Astrocyte (in vitro differentiated cells and primary cell): ENCODE measurements around the gene CHRM2. TPM values are rescaled to one million over a fixed set of nuclear protein-coding genes. Genes with fewer than 3 reads are reported as not detected.

Experiments
- DNase-seq: peaks from one replicate; pipeline ENCODE4 v3.0.0-alpha.2; 2010; ENCODE audit warnings: low read depth
- FAIRE-seq: peaks from 2 replicates; lab custom pipeline; 2011; peaks lifted over from hg19 to GRCh38; lab: Jason Lieb, UNC
- H2AFZ ChIP-seq: 2 replicates; pipeline ENCODE4 v1.6.0; 2012; ENCODE audit warnings: low read depth, low read length, inconsistent platforms
- H3K27ac ChIP-seq: 2 replicates; pipeline ENCODE4 v1.5.1; 2011; ENCODE audit warnings: low read depth, low read length, inconsistent platforms
- H3K27me3 ChIP-seq: 2 replicates; pipeline ENCODE4 v1.6.0; 2011; ENCODE audit warnings: low read length, inconsistent platforms; ENCODE audit not compliant: insufficient read depth
- H3K36me3 ChIP-seq: 2 replicates; pipeline ENCODE4 v1.5.1; 2011; ENCODE audit warnings: low read length, inconsistent platforms; ENCODE audit not compliant: insufficient read depth
- H3K4me1 ChIP-seq: 2 replicates; pipeline ENCODE4 v1.5.1; 2011; ENCODE audit warnings: low read length, inconsistent platforms; ENCODE audit not compliant: insufficient read depth
- H3K4me2 ChIP-seq: 2 replicates; pipeline ENCODE4 v1.6.0; 2012; ENCODE audit warnings: low read length, inconsistent platforms
- H3K4me3 ChIP-seq: 2 replicates; pipeline ENCODE4 v1.5.1; 2011; ENCODE audit warnings: low read depth, mild to moderate bottlenecking, low read length, inconsistent platforms; ENCODE audit not compliant: insufficient read depth
- H3K79me2 ChIP-seq: 2 replicates; pipeline ENCODE4 v1.6.0; 2012; ENCODE audit warnings: mild to moderate bottlenecking, low read length, inconsistent platforms; ENCODE audit not compliant: insufficient read depth
- H3K9ac ChIP-seq: 2 replicates; pipeline ENCODE4 v1.6.0; 2012; ENCODE audit warnings: mild to moderate bottlenecking, low read length, inconsistent platforms
- H3K9me3 ChIP-seq: 2 replicates; pipeline ENCODE4 v1.5.1; 2012; ENCODE audit warnings: low read depth, mild to moderate bottlenecking, low read length, inconsistent platforms; ENCODE audit not compliant: insufficient read depth
- H4K20me1 ChIP-seq: 2 replicates; pipeline ENCODE4 v1.6.0; 2012; ENCODE audit warnings: low read length, inconsistent platforms; ENCODE audit not compliant: insufficient read depth
- H3K27ac Mint-ChIP-seq: one replicate; pipeline ENCODE4 v1.8.0; 2021; ENCODE audit warnings: mild to moderate bottlenecking, mixed read lengths; ENCODE audit not compliant: unreplicated experiment
- H3K27me3 Mint-ChIP-seq: one replicate; pipeline ENCODE4 v1.8.0; 2021; ENCODE audit warnings: low read depth, mixed read lengths; ENCODE audit not compliant: unreplicated experiment
- H3K36me3 Mint-ChIP-seq: one replicate; pipeline ENCODE4 v1.8.0; 2021; ENCODE audit warnings: low read depth, mixed read lengths; ENCODE audit not compliant: unreplicated experiment
- H3K4me1 Mint-ChIP-seq: one replicate; pipeline ENCODE4 v1.8.0; 2021; ENCODE audit warnings: low read depth, mixed read lengths; ENCODE audit not compliant: unreplicated experiment
- H3K4me3 Mint-ChIP-seq: one replicate; pipeline ENCODE4 v1.8.0; 2021; ENCODE audit warnings: mild to moderate bottlenecking, moderate library complexity, mixed read lengths; ENCODE audit not compliant: unreplicated experiment
- H3K9me3 Mint-ChIP-seq: one replicate; pipeline ENCODE4 v1.8.0; 2021; ENCODE audit warnings: mild to moderate bottlenecking, mixed read lengths; ENCODE audit not compliant: unreplicated experiment
- EZH2 ChIP-seq: IDR thresholded peaks from 2 replicates; pipeline ENCODE4 v1.6.1; 2012; ENCODE audit warnings: mild to moderate bottlenecking, low read length, inconsistent platforms; ENCODE audit not compliant: insufficient read depth
- total RNA-seq: library from RNA; stranded (reverse); gene quantifications from 2 replicates; pipeline ENCODE4 v1.2.1, GENCODE V29; 2021
- TF ChIP-seq, protein P1 (sequence below): IDR thresholded peaks from 2 replicates; pipeline ENCODE4 v1.5.1; 2011; ENCODE audit warnings: low read depth, mild to moderate bottlenecking, inconsistent platforms, low read length, moderate library complexity; ENCODE audit not compliant: insufficient read depth

The CHRM2 gene
- total RNA-seq, 1 donor from 2014 or later: not detected

DNA sequence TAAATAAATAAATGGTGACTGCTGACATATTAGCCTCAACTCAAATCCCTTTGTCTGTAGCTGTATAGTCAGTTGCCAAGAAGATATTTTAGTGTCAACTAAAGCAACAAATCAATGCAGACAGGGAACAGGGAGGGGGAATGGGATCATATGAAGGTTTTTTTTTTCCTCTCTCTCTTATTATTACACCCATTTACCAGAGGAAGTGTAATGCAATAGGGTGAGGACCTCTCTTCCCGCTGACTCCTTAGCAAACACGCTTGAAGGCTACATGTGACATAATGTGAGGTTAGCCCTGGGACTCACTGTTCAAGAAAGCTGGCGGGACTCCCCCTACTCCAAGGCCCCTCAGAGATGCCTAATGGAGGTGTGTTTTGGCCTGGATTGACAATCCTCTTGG lies 88.2 kb downstream of the CHRM2 start:
- H4K20me1 ChIP-seq: no peaks in the 10 kb centered on the region
- H3K4me2 ChIP-seq: peak overlapping the region; percentile 50
- no peak overlapping the region for H3K4me3 Mint-ChIP-seq
- H3K79me2 ChIP-seq: no peaks in the 10 kb centered on the region
- no peaks in the 10 kb centered on the region for H3K27me3 ChIP-seq
- peaks cover 23% of the 10 kb centered on the region for H3K4me1 Mint-ChIP-seq
- peak overlapping the region; percentile 83 for H3K27ac ChIP-seq
- peak overlapping the region; percentile 53 for H3K27ac Mint-ChIP-seq
- TF ChIP-seq EZH2: no peak
- TF ChIP-seq, protein P1, sequence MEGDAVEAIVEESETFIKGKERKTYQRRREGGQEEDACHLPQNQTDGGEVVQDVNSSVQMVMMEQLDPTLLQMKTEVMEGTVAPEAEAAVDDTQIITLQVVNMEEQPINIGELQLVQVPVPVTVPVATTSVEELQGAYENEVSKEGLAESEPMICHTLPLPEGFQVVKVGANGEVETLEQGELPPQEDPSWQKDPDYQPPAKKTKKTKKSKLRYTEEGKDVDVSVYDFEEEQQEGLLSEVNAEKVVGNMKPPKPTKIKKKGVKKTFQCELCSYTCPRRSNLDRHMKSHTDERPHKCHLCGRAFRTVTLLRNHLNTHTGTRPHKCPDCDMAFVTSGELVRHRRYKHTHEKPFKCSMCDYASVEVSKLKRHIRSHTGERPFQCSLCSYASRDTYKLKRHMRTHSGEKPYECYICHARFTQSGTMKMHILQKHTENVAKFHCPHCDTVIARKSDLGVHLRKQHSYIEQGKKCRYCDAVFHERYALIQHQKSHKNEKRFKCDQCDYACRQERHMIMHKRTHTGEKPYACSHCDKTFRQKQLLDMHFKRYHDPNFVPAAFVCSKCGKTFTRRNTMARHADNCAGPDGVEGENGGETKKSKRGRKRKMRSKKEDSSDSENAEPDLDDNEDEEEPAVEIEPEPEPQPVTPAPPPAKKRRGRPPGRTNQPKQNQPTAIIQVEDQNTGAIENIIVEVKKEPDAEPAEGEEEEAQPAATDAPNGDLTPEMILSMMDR: no peak
- no peaks in the 10 kb centered on the region for H3K36me3 ChIP-seq
- H3K9me3 Mint-ChIP-seq: no peaks in the 10 kb centered on the region
- peak overlapping the region; percentile 27 for H2AFZ ChIP-seq
- H3K9me3 ChIP-seq: no peaks in the 10 kb centered on the region
- H3K4me1 ChIP-seq: peaks cover 27% of the 10 kb centered on the region
- H3K9ac ChIP-seq: peak overlapping the region; percentile 56
- no peaks in the 10 kb centered on the region for H3K27me3 Mint-ChIP-seq
- peak; percentile 55 for DNase-seq
- no peak for FAIRE-seq
- peaks cover 3% of the 10 kb centered on the region for H3K36me3 Mint-ChIP-seq
- H3K4me3 ChIP-seq: no peak overlapping the region

DNA sequence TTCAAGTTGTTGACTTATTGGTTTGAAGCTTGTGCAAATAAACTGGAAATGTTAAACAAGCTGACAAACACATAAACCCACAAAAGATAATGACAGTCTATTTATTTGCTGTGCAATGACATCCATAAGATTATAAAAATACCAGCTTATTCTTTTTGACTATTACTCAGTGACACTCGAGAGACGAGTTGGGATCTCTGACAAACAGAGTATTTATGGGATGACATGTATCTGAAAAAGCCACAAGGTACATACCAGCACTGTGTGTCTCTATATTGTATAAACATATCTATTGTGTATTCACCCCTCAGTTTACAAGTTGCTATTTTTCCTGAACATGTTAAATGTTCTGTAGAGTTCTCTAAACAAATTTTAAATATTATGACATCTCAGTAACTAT lies 88.9 kb downstream of the CHRM2 start:
- FAIRE-seq (no peak), DNase-seq (peak; percentile 27)
- H3K4me3 ChIP-seq: no peak overlapping the region
- H3K36me3 ChIP-seq: no peaks in the 10 kb centered on the region
- Mint-ChIP-seq H3K9me3 (no peaks in the 10 kb centered on the region), H3K27me3 (no peaks in the 10 kb centered on the region), H3K4me1 (peaks cover 23% of the 10 kb centered on the region), H3K36me3 (peaks cover 3% of the 10 kb centered on the region), H3K27ac (no peak overlapping the region), H3K4me3 (no peak overlapping the region)
- H3K27me3 ChIP-seq: no peaks in the 10 kb centered on the region
- peak overlapping the region; percentile 50 for H3K4me2 ChIP-seq
- peaks cover 27% of the 10 kb centered on the region for H3K4me1 ChIP-seq
- no peak overlapping the region for H2AFZ ChIP-seq
- H4K20me1 ChIP-seq: no peaks in the 10 kb centered on the region
- peak overlapping the region; percentile 83 for H3K27ac ChIP-seq
- H3K79me2 ChIP-seq: no peaks in the 10 kb centered on the region
- H3K9me3 ChIP-seq: no peaks in the 10 kb centered on the region
- H3K9ac ChIP-seq: peak overlapping the region; percentile 56
- TF ChIP-seq, protein P1: no peak
- no peak for TF ChIP-seq EZH2

DNA sequence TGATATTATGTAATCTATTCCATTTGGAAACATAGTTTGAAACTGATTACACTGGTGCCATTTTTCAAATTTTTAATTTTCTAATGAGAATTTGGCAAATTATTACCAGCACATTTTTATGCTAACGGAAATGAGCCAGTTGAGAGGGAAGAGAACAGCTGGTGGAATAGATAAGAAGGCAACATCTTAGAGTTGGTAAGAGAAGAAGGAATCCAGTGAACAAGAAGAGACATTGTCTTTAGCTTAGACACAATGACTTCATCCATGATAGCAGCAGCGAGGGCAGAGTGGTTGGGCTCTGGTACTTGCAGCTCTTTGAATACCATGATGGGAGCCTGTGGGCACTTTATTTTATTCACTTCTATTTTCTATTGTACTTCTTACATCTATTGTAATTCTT lies 89.6 kb downstream of the CHRM2 start:
- no peaks in the 10 kb centered on the region for H3K27me3 Mint-ChIP-seq
- DNase-seq: peak; percentile 35
- Histone ChIP-seq H3K27me3 (no peaks in the 10 kb centered on the region), H3K36me3 (no peaks in the 10 kb centered on the region), H3K27ac (no peak overlapping the region), H3K4me3 (no peak overlapping the region), H4K20me1 (no peaks in the 10 kb centered on the region), H3K9ac (no peak overlapping the region), H3K4me2 (no peak overlapping the region), H2AFZ (no peak overlapping the region), H3K4me1 (peaks cover 27% of the 10 kb centered on the region), H3K79me2 (no peaks in the 10 kb centered on the region), H3K9me3 (no peaks in the 10 kb centered on the region)
- TF ChIP-seq EZH2: no peak
- TF ChIP-seq, protein P1: no peak
- peaks cover 23% of the 10 kb centered on the region for H3K4me1 Mint-ChIP-seq
- no peak for FAIRE-seq
- H3K27ac Mint-ChIP-seq: no peak overlapping the region
- H3K4me3 Mint-ChIP-seq: no peak overlapping the region
- H3K9me3 Mint-ChIP-seq: no peaks in the 10 kb centered on the region
- H3K36me3 Mint-ChIP-seq: peaks cover 3% of the 10 kb centered on the region
